ENCODE measurements around the gene ZNF771. TPM values are rescaled to one million over a fixed set of nuclear protein-coding genes. Genes with fewer than 3 reads are reported as not detected.

ZNF771 gene
- total and polyA plus RNA-seq, 9 of the 15 experiments (the other 6 are each of a cell fraction or from before 2014, with no cell fraction given) = 1.5 to 12.6 (median 4.4) TPM

DNA sequence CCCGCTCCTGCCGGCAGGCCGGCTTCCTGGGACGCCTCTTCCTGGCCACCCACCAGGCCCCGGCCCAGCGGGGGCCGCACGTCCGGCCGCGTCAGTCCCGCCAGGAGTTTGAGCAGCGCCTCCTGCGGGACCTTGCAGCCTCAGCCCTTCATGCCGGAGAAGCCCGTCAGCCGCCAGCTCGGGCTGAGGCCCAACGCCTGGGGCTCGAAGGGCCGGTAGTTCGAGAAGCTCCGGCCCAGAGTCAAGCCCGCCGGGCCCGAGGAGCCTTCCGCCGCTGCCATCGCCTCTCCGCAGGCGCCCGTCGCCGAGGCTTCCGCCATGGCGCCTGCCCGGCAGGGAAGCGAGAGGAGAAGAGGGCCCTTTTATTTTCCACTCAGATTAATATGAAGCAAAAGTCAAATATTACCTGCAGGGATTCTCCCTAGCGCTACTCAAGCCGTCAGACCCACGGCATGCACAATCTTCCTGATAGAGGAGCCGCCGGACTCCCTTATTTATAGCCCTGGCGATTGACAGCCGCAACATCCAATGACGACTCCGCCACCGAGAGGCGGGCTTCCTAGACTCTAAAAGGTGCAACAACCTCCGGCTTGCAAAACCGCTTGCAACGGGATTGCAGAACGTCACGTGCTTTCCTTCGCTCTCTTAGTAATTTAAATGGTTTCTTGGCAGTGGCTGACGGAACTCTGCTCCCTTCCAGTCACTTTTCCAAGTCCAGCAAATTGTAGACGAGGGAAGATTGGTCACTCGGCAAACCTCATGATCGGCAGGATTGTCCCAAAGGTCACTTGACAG, 38.2 kb downstream of the ZNF771 start, which contains the start of gene SEPHS2 (continued):
- TF ChIP-seq, protein P1, sequence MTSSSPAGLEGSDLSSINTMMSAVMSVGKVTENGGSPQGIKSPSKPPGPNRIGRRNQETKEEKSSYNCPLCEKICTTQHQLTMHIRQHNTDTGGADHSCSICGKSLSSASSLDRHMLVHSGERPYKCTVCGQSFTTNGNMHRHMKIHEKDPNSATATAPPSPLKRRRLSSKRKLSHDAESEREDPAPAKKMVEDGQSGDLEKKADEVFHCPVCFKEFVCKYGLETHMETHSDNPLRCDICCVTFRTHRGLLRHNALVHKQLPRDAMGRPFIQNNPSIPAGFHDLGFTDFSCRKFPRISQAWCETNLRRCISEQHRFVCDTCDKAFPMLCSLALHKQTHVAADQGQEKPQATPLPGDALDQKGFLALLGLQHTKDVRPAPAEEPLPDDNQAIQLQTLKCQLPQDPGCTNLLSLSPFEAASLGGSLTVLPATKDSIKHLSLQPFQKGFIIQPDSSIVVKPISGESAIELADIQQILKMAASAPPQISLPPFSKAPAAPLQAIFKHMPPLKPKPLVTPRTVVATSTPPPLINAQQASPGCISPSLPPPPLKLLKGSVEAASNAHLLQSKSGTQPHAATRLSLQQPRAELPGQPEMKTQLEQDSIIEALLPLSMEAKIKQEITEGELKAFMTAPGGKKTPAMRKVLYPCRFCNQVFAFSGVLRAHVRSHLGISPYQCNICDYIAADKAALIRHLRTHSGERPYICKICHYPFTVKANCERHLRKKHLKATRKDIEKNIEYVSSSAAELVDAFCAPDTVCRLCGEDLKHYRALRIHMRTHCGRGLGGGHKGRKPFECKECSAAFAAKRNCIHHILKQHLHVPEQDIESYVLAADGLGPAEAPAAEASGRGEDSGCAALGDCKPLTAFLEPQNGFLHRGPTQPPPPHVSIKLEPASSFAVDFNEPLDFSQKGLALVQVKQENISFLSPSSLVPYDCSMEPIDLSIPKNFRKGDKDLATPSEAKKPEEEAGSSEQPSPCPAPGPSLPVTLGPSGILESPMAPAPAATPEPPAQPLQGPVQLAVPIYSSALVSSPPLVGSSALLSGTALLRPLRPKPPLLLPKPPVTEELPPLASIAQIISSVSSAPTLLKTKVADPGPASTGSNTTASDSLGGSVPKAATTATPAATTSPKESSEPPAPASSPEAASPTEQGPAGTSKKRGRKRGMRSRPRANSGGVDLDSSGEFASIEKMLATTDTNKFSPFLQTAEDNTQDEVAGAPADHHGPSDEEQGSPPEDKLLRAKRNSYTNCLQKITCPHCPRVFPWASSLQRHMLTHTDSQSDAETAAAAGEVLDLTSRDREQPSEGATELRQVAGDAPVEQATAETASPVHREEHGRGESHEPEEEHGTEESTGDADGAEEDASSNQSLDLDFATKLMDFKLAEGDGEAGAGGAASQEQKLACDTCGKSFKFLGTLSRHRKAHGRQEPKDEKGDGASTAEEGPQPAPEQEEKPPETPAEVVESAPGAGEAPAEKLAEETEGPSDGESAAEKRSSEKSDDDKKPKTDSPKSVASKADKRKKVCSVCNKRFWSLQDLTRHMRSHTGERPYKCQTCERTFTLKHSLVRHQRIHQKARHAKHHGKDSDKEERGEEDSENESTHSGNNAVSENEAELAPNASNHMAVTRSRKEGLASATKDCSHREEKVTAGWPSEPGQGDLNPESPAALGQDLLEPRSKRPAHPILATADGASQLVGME (CRISPR knock-in tag; IDR thresholded peaks at IDR 0.05) = 0 out of 2 replicates have a peak, but pooled peaks have one; percentile 50
- TF ChIP-seq GATAD2B (IDR thresholded peaks at IDR 0.05; ENCODE audit: borderline replicate concordance) = no peak
- TF ChIP-seq, protein P2, sequence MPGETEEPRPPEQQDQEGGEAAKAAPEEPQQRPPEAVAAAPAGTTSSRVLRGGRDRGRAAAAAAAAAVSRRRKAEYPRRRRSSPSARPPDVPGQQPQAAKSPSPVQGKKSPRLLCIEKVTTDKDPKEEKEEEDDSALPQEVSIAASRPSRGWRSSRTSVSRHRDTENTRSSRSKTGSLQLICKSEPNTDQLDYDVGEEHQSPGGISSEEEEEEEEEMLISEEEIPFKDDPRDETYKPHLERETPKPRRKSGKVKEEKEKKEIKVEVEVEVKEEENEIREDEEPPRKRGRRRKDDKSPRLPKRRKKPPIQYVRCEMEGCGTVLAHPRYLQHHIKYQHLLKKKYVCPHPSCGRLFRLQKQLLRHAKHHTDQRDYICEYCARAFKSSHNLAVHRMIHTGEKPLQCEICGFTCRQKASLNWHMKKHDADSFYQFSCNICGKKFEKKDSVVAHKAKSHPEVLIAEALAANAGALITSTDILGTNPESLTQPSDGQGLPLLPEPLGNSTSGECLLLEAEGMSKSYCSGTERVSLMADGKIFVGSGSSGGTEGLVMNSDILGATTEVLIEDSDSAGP (CRISPR knock-in tag; IDR thresholded peaks at IDR 0.05) = peak; percentile 70; the same call in 1 of the 2 replicates
- no peak for TF ChIP-seq ZFP36 (IDR thresholded peaks at IDR 0.05; ENCODE audit: low read depth, low read length, partially characterized antibody)
- TF ChIP-seq SOX6 (IDR thresholded peaks at IDR 0.05) = peak; percentile 76
- no peak for TF ChIP-seq CCAR2 (IDR thresholded peaks at IDR 0.05; ENCODE audit: low read depth, low read length)
- 0 out of 2 replicates have a peak, but pooled peaks have one; percentile 42 for TF ChIP-seq DPF2 (IDR thresholded peaks at IDR 0.05)
- TF ChIP-seq HDAC8 (tag; IDR thresholded peaks at IDR 0.05) = no peak
- TF ChIP-seq TAF9B (IDR thresholded peaks at IDR 0.05; ENCODE audit: partially characterized antibody) = peak; percentile 68
- TF ChIP-seq ZNF354B (CRISPR knock-in tag; IDR thresholded peaks at IDR 0.05) = no peak
- no peak for TF ChIP-seq KDM2B (CRISPR knock-in tag; IDR thresholded peaks at IDR 0.05)
- TF ChIP-seq ARNT (IDR thresholded peaks at IDR 0.05) = peak; percentile 58 to 80; a peak in 2 of 4 replicates
- TF ChIP-seq, protein P3, sequence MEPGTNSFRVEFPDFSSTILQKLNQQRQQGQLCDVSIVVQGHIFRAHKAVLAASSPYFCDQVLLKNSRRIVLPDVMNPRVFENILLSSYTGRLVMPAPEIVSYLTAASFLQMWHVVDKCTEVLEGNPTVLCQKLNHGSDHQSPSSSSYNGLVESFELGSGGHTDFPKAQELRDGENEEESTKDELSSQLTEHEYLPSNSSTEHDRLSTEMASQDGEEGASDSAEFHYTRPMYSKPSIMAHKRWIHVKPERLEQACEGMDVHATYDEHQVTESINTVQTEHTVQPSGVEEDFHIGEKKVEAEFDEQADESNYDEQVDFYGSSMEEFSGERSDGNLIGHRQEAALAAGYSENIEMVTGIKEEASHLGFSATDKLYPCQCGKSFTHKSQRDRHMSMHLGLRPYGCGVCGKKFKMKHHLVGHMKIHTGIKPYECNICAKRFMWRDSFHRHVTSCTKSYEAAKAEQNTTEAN (CRISPR knock-in tag; IDR thresholded peaks at IDR 0.05) = no peak
- no peak for TF ChIP-seq PRMT5 (CRISPR knock-in tag; IDR thresholded peaks at IDR 0.05)
- TF ChIP-seq NFIX (CRISPR knock-in tag; IDR thresholded peaks at IDR 0.05; ENCODE audit: low read depth) = no peak
- TF ChIP-seq ZBTB17 (CRISPR knock-in tag; IDR thresholded peaks at IDR 0.05) = 0 out of 2 replicates have a peak, but pooled peaks have one; percentile 29
- TF ChIP-seq HDAC3 (IDR thresholded peaks at IDR 0.05; ENCODE audit: borderline replicate concordance, partially characterized antibody) = peak; percentile 20
- peak; percentile 52; the same call in 1 of the 2 replicates for TF ChIP-seq ZNF274 (IDR thresholded peaks at IDR 0.05; ENCODE audit: borderline replicate concordance, low read depth, low read length)
- no peak for TF ChIP-seq HNRNPK (IDR thresholded peaks at IDR 0.05; ENCODE audit: low read depth, low read length, poor library complexity, severe bottlenecking)
- no peak for TF ChIP-seq ETS2 (tag; IDR thresholded peaks at IDR 0.05; ENCODE audit: borderline replicate concordance, poor library complexity, severe bottlenecking)

Measured in K562 (cell line).